HG02884 (cell line): ENCODE results near the gene NDUFS6.

Experiments
- ATAC-seq: cut with Tn5 transposase; IDR thresholded peaks from one replicate; pipeline ENCODE4 v1.9.1; 2021; ENCODE audit warnings: mild to moderate bottlenecking, moderate library complexity; ENCODE audit not compliant: unreplicated experiment

The NDUFS6 gene

GRCh38 chr5:1847056-1847455 is 45.8 kb downstream of the NDUFS6 start:
- ATAC-seq: no peak

DNA sequence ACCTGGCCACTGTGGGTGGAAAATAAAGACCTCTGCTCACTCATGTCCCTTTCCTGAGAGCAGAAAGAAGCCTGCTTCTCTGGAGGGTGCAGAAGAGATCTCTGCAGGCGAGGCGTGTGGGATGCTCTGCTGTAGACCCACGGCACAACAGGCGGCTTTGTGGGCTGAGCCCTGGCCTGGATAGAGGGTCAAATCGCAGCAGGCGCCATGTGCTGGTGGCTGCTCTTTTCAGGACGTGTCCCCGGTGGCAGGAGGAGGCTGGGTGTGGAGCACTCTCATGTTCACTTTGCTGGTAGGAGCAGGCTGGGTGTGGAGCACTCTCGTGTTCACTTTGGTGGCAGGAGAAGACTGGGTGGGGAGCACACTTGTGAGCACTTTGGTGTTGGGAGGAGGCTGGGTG is 46.4 kb downstream of the NDUFS6 start:
- ATAC-seq: no peak

DNA sequence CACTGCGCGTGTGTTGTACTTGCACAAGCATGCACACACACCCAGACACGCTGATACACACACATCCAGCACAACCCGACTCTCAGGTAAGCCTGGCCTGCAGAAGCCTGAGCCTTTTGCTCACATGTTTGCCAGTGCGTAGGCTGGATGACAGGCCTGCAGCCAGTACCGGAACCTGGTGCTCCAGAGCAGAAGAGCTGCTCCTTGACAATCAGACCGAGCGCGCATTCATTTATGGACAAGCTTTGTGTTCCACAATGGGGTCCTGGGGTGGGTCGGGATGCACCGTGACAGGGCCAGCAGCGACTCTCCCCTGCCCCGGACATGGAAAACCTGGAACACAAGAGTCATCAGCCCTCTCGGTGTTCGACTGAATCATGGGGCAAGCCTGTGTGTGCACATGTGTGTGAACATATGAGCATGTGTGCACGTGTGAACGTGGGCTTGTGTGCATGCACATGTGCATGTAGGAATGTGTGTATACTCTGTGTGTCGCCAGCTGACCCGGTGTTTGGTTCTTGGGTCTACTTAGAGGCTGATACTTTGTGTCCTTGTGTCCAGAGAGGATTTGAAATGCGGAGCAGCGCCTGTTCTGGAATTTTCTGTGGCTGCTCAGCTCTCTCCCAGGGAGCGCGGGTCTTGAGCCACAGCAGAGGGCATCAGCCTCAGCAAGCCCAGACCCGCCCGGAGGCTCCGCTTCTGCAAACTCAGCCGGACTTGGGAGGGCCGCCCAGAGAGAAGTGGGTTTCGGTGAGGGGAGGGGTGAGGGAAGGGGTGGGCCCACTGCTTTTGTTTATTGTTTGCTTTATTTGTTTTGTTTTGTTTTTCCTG is 49.3 kb downstream of the NDUFS6 start:
- no peak for ATAC-seq

- ATAC-seq: no peak
These were observed 50.2 kb downstream of the NDUFS6 start for GRCh38 chr5:1851290-1851934.

DNA sequence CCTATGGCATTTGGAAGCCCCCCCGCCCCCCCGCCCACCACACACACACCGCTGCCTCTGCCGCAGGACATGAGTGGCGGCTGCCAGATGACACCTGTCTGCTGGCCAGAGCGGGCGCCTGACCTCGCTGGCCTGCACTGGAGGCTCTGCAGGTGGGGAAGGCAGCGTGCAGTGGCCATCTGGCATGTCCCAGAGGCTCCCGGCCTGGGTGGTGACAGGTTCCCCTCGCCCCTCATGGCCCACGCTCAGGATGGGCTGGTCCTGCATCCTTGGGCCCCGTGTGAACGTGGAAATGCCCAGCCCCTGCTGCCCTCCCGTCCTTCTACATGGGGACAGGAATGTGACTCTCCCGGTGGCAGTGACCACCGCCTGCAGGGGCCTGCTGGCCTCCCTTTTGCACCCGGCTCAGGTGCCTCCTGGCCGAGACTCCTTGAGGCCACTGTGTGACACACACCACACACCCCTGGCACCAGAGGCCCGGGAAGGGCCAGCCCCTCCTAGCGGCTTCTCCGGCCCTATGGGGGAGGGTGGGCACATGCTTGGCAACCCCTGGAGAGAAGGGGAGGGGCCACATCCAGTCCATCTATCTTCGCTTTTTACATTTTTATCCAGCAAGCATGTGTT is 51.2 kb downstream of the NDUFS6 start:
- no peak for ATAC-seq

- ATAC-seq: no peak
These were observed 52.3 kb downstream of the NDUFS6 start for GRCh38 chr5:1853531-1853930.

GRCh38 chr5:1855075-1855474 is 53.9 kb downstream of the NDUFS6 start:
- ATAC-seq: no peak

GRCh38 chr5:1855596-1855995 is 54.4 kb downstream of the NDUFS6 start:
- no peak for ATAC-seq

DNA sequence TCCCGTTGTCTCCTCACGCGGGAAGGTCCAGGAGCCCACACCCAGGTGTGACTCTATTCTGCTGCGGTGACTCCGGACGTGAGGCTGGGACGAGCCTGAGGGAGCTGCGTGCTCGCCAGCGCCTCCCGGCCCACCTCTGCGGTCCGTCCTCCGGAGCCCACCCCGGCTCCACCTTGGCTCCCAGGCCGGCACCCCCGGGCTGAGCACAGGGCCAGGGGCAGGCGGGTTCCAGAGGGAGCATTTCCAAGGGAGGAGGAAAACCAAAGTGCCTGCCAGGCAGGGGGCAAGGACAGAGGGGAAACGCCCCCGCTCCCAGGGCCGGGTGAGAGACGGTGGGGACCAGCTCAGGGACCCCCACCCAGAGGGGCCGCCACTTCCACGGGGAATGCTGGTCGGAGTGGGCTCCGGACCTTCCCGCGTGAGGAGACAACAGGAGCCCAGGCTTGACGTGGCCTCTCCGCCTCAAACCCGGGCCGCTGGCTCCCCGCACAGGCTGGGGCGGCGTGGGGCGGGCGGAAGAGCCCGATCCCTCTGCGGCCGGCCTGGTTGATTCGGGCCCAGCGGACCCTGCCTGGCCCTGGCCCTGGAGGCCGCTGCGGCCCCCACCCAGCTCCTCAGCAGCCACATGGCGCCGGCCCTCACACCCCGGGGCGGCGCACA is 55.5 kb downstream of the NDUFS6 start:
- ATAC-seq: no peak

GRCh38 chr5:1857256-1857600 is 56.0 kb downstream of the NDUFS6 start:
- no peak for ATAC-seq

DNA sequence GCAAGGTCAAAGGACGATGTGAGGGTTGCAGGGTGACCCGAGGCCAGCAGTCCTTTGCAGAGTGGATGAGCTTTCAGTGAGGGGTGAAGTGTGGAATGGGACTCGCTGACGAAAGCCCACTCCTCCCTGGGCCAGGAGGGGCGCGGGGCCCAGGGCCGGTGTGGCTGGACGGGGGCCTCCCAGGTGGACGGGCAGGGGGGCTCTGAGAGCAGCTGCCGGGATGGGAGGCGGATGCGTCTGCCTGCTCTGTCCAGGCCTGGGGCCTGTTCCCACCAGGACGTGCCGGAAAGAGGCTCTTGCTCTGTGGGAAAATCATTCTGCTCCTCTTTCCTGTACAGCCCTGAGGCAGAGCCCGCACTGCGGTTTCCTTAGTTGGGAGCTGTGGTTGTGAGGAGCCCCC is 57.2 kb downstream of the NDUFS6 start:
- no peak for ATAC-seq

DNA sequence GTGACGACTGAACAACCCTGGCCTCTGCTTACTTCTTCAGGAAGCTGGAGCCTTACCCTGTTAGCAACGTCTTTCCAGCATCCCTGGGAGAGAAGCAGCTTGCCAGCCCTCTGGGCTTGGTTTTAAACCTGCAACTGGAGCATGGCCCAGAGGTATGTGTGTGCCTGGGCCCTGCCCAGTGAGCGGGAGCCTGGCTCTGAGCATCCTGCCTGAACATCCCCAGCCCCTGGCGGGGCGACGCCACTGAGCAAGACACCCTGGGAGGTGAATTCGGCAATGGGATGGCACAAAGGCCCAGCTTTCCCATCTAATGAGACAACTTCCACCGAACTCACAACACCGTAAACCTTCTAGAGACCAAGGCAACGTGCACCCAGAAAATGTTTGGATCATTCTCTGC is 57.9 kb downstream of the NDUFS6 start:
- ATAC-seq: no peak

GRCh38 chr5:1860021-1860610 is 58.9 kb downstream of the NDUFS6 start:
- no peak for ATAC-seq

GRCh38 chr5:1860949-1861348 is 59.7 kb downstream of the NDUFS6 start:
- ATAC-seq: no peak

DNA sequence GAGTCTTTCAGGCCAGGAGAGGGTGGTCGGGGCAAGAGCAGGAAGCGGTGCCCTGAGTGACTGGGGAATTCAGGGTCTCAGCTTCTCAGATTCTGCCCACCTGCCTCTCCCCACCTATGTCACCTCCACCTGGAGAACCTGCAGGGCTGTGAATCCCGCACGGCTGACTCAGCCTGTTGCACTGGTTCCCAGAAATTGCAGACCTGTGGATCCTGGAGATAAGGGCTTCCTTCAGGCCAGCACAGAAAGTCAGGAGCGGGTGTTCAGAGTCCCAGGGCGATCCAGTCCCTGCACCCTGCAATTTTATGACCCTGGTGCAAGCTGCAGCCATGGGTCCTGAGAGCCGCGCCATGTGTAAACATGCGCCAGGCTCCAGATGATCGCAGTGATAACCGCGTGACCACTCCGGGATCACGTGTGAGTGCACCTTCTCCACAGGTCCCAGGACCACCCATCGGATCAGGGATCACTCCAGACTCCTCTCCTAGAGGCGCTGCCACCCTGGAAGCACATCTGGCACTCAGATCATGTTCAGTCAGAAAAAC is 63.8 kb downstream of the NDUFS6 start:
- no peak for ATAC-seq

DNA sequence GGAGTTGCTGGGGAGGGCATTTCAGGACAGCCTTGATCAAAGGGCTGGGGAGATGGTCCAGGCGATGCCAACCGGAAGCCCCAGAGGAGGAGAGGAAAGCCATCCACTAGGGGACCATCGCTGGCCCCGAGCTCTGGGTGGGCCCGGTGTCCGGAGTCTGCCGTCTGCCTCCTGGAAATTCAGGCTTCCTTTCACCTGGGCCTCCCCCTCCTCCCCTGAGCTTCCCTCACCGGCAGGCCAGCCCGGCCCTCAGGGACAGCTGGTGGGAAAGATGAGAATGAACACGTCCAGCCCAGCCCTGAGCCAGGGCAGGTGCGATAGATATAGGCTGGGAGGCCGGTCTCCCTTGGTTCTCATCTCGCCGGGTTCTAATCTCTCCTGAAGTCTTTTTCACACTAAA is 64.3 kb downstream of the NDUFS6 start:
- no peak for ATAC-seq
